ENCODE results near the gene OSGEP. TPM values are rescaled to one million over a fixed set of nuclear protein-coding genes. Genes with fewer than 3 reads are reported as not detected.

Gene OSGEP
- total RNA-seq, 1 experiment from 2014 or later = 50.8 TPM

DNA sequence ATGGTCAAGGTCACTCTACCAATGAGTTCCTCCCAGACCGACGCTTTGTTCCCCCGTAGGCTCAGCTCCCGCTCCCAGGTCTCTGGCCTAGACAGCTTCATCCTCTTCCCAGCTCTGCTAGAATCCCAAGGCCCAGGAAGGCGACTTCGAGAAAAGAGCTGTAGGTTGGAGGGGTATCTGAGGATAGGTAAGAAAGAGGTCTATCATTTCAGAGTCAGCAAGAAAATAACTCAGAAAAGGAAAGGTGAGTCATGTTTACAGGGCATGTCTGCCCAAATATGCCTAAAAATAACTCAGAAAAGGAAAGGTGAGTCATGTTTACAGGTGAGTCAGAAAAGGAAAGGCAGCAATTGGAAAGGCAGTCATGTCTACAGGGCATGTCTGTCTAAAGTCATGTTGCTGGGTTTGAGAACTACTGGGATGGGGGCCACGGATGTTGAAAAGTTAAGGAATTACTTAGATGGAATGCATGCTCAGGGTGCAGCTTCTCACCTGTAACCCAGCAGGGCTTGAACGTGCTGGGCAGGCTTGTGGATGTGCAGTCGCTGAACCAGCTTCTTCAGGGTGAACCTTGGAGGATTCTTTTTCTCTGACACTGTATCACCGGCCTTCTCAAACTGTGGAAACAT, 53.5 kb downstream of the OSGEP start:
- Mint-ChIP-seq H3K4me3 (no peak overlapping the region), H3K27ac (peak overlapping the region in 1 of 3 experiments; percentile 35; a peak in 1 of 7 replicates), H3K9me3 (no peaks in the 10 kb centered on the region), H3K4me1 (no peaks in the 10 kb centered on the region), H3K27me3 (ENCODE audit: low read depth) (no peaks in the 10 kb centered on the region), H3K36me3 (ENCODE audit: insufficient read depth in 1 of 3, low read depth in 3 of 3) (peaks cover 8 to 56% (median 24%) of the 10 kb centered on the region in 3 experiments; a peak in 6 of 7 replicates)
- Histone ChIP-seq H3K23ac (ENCODE audit: insufficient read length, low read depth, low read length) (no peak overlapping the region), H3K4me2 (ENCODE audit: insufficient read depth, insufficient read length, low read length) (no peak overlapping the region), H3K27ac (ENCODE audit: insufficient read length, low read depth, low read length) (no peak overlapping the region), H3K14ac (ENCODE audit: insufficient read depth, low read length) (no peak overlapping the region), H2AK5ac (ENCODE audit: insufficient read length, low read length) (no peak overlapping the region), H3K79me1 (ENCODE audit: insufficient read depth, low read depth, low read length, poor library complexity, severe bottlenecking) (no peaks in the 10 kb centered on the region), H4K8ac (replicated peaks; ENCODE audit: insufficient read length, low read depth, low read length) (no peak overlapping the region), H3K9ac (ENCODE audit: extremely low read depth, insufficient read length, low read length) (no peak overlapping the region), H2BK5ac (ENCODE audit: insufficient read length, low read length) (no peak overlapping the region), H4K5ac (ENCODE audit: insufficient read length, low read depth, low read length) (no peak overlapping the region), H3K4me1 (ENCODE audit: insufficient read depth, low read length) (no peaks in the 10 kb centered on the region), H3K56ac (ENCODE audit: insufficient read length, low read depth, low read length) (no peak overlapping the region), H3K27me3 (ENCODE audit: insufficient read depth, low read length) (no peaks in the 10 kb centered on the region), H4K91ac (ENCODE audit: insufficient read length, low read depth, low read length) (no peak overlapping the region), H3K79me2 (ENCODE audit: insufficient read depth, low read length) (no peaks in the 10 kb centered on the region), H2AFZ (ENCODE audit: low read length) (no peak overlapping the region), H2BK120ac (ENCODE audit: low read depth, low read length, poor library complexity, severe bottlenecking) (no peak overlapping the region), H3K18ac (ENCODE audit: insufficient read length, low read depth, low read length) (no peak overlapping the region), H3K4ac (ENCODE audit: low read depth, low read length) (no peak overlapping the region), H3K23me2 (ENCODE audit: insufficient read length, low read depth, low read length, poor library complexity, severe bottlenecking) (no peaks in the 10 kb centered on the region), H3K9me3 (ENCODE audit: control insufficient read depth, low read depth, low read length) (no peaks in the 10 kb centered on the region), H2BK12ac (ENCODE audit: insufficient read length, low read depth, low read length) (no peak overlapping the region), H2BK15ac (ENCODE audit: low read depth, low read length) (no peak overlapping the region), H3T11ph (ENCODE audit: low read length) (no peak overlapping the region), H4K20me1 (ENCODE audit: control insufficient read depth, insufficient read depth, insufficient read length) (no peaks in the 10 kb centered on the region), H2BK20ac (ENCODE audit: low read depth, low read length, poor library complexity, severe bottlenecking) (no peak overlapping the region)
- TF ChIP-seq, protein P1, sequence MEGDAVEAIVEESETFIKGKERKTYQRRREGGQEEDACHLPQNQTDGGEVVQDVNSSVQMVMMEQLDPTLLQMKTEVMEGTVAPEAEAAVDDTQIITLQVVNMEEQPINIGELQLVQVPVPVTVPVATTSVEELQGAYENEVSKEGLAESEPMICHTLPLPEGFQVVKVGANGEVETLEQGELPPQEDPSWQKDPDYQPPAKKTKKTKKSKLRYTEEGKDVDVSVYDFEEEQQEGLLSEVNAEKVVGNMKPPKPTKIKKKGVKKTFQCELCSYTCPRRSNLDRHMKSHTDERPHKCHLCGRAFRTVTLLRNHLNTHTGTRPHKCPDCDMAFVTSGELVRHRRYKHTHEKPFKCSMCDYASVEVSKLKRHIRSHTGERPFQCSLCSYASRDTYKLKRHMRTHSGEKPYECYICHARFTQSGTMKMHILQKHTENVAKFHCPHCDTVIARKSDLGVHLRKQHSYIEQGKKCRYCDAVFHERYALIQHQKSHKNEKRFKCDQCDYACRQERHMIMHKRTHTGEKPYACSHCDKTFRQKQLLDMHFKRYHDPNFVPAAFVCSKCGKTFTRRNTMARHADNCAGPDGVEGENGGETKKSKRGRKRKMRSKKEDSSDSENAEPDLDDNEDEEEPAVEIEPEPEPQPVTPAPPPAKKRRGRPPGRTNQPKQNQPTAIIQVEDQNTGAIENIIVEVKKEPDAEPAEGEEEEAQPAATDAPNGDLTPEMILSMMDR (conservative IDR thresholded peaks at IDR 0.05) = no peak
- DNase-seq = no peak
- WGBS (ENCODE audit: extremely low coverage, insufficient read length, low lambda C conversion rate) = no CpG with 5 or more reads among the region's 10 CpGs
